ENCODE measurements around the gene LHB.
"Not testable (repeated sequence)": the region's sequence is repeated elsewhere in the genome, so short reads cannot be mapped to it uniquely, and the experiment has no call there.

Gene LHB

GRCh38 chr19:49036815-49037214 lies 19.9 kb upstream of the LHB start, which contains the start of gene CGB1:
CGB1 (minus strand) TSS chr19:49036895; CDS start chr19:49036711, 184 bp downstream.
- not testable (repeated sequence) for DNase-seq

- DNase-seq = not testable (repeated sequence)
Observed at GRCh38 chr19:49031642-49032301, 14.9 kb upstream of the LHB start, which contains the start of gene CGB2. CGB2 (plus strand) TSS chr19:49031890; CDS start chr19:49032096, 206 bp downstream.

GRCh38 chr19:49030323-49030722 lies 13.4 kb upstream of the LHB start:
- not testable (repeated sequence) for DNase-seq

GRCh38 chr19:49029749-49030148 lies 12.9 kb upstream of the LHB start:
- DNase-seq = not testable (repeated sequence)

- DNase-seq = not testable (repeated sequence)
Observed at GRCh38 chr19:49028686-49029085, 11.8 kb upstream of the LHB start.

- DNase-seq = not testable (repeated sequence)
Observed at GRCh38 chr19:49025599-49025998, 8.7 kb upstream of the LHB start.

- DNase-seq = not testable (repeated sequence)
Observed at GRCh38 chr19:49025088-49025487, 8.2 kb upstream of the LHB start.

GRCh38 chr19:49024233-49024632 lies 7.3 kb upstream of the LHB start, which contains the start of gene CGB3:
CGB3 (minus strand) TSS chr19:49024333; CDS start chr19:49023971, 362 bp downstream.
- not testable (repeated sequence) for DNase-seq

- DNase-seq = no peak
Observed at GRCh38 chr19:49022116-49022515, 5.2 kb upstream of the LHB start.

- DNase-seq = no peak
Observed at GRCh38 chr19:49020931-49021895, 4.3 kb upstream of the LHB start.

GRCh38 chr19:49020342-49020741 lies 3.5 kb upstream of the LHB start:
- no peak for DNase-seq

GRCh38 chr19:49019242-49019932 lies 2.5 kb upstream of the LHB start:
- no peak for DNase-seq

GRCh38 chr19:49018388-49019241 lies 1.7 kb upstream of the LHB start:
- DNase-seq = not testable (repeated sequence)

GRCh38 chr19:49017666-49018351 lies 918 bp upstream of the LHB start:
- no peak for DNase-seq

- no peak for DNase-seq
Observed at GRCh38 chr19:49016067-49016839, 638 bp downstream of the LHB start.

GRCh38 chr19:49014870-49015255 lies 2.0 kb downstream of the LHB start:
- DNase-seq = no peak

GRCh38 chr19:49014123-49014869 lies 2.6 kb downstream of the LHB start:
- DNase-seq = no peak

- no peak for DNase-seq
Observed at GRCh38 chr19:49011194-49011593, 5.7 kb downstream of the LHB start.

- DNase-seq = no peak
Observed at GRCh38 chr19:49010453-49010852, 6.4 kb downstream of the LHB start.

- DNase-seq = no peak
Observed at GRCh38 chr19:49009828-49010227, 7.1 kb downstream of the LHB start.
